Astrocyte (in vitro differentiated cells and primary cell): ENCODE data around the gene ROR2.

Source experiments
- EZH2 ChIP-seq: IDR thresholded peaks from 2 replicates; pipeline ENCODE4 v1.6.1; 2012; ENCODE audit warnings: mild to moderate bottlenecking, low read length, inconsistent platforms; ENCODE audit not compliant: insufficient read depth
- TF ChIP-seq, protein P1 (sequence below): IDR thresholded peaks from 2 replicates; pipeline ENCODE4 v1.5.1; 2011; ENCODE audit warnings: low read depth, mild to moderate bottlenecking, inconsistent platforms, low read length, moderate library complexity; ENCODE audit not compliant: insufficient read depth

DNA sequence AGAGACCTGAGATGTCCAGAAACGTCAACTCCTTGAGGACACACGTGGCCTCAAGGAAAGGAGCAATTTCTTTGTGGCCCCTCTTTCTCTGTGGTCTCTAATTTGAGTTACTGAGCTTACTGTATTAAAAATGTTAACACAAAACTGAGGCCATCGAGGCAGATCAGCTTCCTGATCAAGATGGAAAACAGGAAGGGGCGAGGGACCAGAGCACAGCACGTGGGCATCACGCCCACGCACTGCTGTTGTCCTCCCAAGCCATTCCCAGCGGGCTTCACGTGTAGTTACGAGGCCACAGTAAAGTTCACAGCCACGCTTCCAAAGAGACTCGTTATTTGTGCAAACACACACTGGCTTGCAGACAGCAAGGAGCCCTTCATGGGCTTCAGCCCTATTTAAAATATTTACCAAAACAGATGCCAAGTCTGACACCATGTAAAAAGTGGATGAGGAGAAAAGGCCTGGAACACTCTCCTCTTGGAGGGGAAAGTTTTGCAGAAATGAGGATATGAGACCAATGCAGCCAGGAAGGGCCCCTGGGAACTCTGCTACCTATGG lies 149.5 kb downstream of the ROR2 start:
- TF ChIP-seq, protein P1, sequence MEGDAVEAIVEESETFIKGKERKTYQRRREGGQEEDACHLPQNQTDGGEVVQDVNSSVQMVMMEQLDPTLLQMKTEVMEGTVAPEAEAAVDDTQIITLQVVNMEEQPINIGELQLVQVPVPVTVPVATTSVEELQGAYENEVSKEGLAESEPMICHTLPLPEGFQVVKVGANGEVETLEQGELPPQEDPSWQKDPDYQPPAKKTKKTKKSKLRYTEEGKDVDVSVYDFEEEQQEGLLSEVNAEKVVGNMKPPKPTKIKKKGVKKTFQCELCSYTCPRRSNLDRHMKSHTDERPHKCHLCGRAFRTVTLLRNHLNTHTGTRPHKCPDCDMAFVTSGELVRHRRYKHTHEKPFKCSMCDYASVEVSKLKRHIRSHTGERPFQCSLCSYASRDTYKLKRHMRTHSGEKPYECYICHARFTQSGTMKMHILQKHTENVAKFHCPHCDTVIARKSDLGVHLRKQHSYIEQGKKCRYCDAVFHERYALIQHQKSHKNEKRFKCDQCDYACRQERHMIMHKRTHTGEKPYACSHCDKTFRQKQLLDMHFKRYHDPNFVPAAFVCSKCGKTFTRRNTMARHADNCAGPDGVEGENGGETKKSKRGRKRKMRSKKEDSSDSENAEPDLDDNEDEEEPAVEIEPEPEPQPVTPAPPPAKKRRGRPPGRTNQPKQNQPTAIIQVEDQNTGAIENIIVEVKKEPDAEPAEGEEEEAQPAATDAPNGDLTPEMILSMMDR, result no peak
- TF ChIP-seq EZH2, result no peak
